Hypothalamus (tissue), 51 donors: Measurements from ENCODE around the gene DLST.

Experiments used
- DNase-seq, 51 donors: peaks; one replicate each; lab custom pipeline; 2025; lab: John Stamatoyannopoulos, UW

DLST gene

GRCh38 chr14:74951443-74952179 lies 69.9 kb downstream of the DLST start:
- DNase-seq = no peak

- DNase-seq = no peak
Observed at GRCh38 chr14:74952180-74952665, 70.5 kb downstream of the DLST start.

GRCh38 chr14:74952697-74953484 lies 71.2 kb downstream of the DLST start:
- no peak for DNase-seq
